Mononuclear cell (primary cell): Measurements from ENCODE around the gene PHACTR2. TPM values are rescaled to one million over a fixed set of nuclear protein-coding genes. Genes with fewer than 3 reads are reported as not detected.
"Not testable (repeated sequence)": the region's sequence is repeated elsewhere in the genome, so short reads cannot be mapped to it uniquely, and the experiment has no call there.

Experiments
- H3K27me3 ChIP-seq: 2 replicates; pipeline ENCODE4 v1.6.0; 2011; ENCODE audit warnings: low read length, control low read depth; ENCODE audit not compliant: insufficient read depth
- H3K4me1 ChIP-seq: 2 replicates; pipeline ENCODE4 v1.5.1; 2011; ENCODE audit warnings: mild to moderate bottlenecking, low read length, control low read depth; ENCODE audit not compliant: insufficient read depth
- H3K4me3 ChIP-seq: 2 replicates; pipeline ENCODE4 v1.5.1; 2011; ENCODE audit warnings: mild to moderate bottlenecking, low read length, moderate library complexity
- H3K9me3 ChIP-seq: 2 replicates; pipeline ENCODE4 v1.5.1; 2011; ENCODE audit warnings: low read depth, mild to moderate bottlenecking, control low read depth, low read length
- total RNA-seq: library from RNA; depleted of rRNA; stranded (reverse); fragments of >200 nt; gene quantifications from one replicate; pipeline ENCODE4 v1.2.3, GENCODE V29; 2012

The PHACTR2 gene
- total RNA-seq, 1 donor = 30.0 TPM

DNA sequence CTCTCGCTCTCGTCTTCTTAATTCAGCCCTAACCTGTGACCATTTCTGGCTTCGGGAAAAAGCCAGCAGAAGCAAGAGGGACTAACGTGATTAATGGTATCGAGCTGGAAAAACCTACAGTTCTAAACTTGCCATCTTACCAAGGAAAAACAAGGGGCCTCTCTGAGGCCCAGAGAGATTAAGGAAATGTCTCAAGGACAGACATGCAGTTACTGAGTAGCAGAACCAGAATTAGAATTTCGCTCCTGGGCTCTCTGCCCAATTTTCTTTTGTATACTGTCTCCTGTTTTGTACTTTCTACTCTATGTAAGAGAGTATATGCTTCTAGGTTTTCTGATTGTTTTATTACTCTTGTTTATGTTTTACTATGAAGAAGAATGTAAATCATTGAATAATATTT is 97.6 kb downstream of the PHACTR2 start:
- Histone ChIP-seq H3K4me3 (no peak overlapping the region), H3K9me3 (no peaks in the 10 kb centered on the region)

DNA sequence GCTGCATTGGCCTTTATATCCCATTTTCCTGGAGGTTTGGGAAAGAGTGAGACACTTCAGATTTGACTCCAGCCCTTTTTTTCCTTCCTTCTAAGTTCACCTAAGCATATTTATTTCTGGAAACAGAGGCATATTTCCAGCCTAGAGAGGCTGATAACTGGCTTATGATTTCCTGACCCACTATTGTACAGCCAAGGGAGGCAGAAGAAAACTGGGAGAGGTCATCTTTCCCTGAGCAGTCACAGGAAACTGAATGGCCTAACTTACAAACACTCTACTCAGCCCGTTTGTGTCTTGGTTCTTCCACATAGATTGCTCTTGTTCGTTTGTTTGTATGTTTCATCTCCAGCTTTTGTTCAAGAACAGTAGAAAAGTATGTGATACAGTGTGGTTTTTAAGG is 101.2 kb downstream of the PHACTR2 start:
- no peaks in the 10 kb centered on the region for H3K9me3 ChIP-seq
- no peaks in the 10 kb centered on the region for H3K27me3 ChIP-seq
- no peak overlapping the region for H3K4me3 ChIP-seq
- no peaks in the 10 kb centered on the region for H3K4me1 ChIP-seq

More for the DNA sequence above, 97.6 kb downstream of the PHACTR2 start:
- Histone ChIP-seq H3K27me3 (no peaks in the 10 kb centered on the region), H3K4me1 (peaks cover 6% of the 10 kb centered on the region)

DNA sequence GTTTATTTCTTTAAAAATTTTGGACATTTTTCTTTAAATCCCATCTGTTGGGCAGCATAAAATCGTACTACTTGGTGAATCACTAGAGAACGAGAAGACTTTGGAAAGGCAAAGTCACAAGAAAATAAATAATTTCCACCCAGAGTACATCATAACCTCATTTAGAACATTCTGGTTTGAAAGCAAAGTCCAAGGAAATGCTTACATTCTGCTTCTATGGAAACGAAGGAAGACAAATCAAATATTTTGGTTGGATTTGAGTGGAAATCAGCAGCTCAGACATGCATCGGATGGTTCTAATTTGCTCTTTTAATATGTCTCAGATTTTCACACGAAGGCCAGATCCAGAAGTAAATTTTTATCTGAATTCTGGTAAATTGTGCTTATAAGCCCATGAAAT is 104.7 kb downstream of the PHACTR2 start:
- Histone ChIP-seq H3K4me1 (no peaks in the 10 kb centered on the region), H3K9me3 (no peaks in the 10 kb centered on the region), H3K27me3 (no peaks in the 10 kb centered on the region), H3K4me3 (no peak overlapping the region)

DNA sequence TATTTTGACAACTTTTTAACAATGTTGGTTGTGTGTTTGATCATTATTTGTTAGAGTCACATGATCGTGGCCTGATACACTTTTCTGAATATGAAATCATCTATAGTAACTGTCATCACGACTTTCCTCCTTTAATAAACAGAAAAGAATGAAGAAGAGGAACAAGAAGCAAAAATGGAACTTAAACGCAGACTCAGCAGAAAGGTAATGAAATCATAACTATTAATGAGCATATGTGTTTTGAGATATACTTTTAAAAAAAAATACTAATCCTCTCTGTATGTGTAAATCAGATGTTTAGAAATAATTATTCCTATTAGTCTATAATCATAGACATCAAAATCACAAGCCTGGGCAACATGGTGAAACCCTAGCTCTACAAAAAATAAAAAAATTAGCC is 105.3 kb downstream of the PHACTR2 start:
- Histone ChIP-seq H3K9me3 (no peaks in the 10 kb centered on the region), H3K27me3 (no peaks in the 10 kb centered on the region), H3K4me1 (no peaks in the 10 kb centered on the region), H3K4me3 (no peak overlapping the region)

DNA sequence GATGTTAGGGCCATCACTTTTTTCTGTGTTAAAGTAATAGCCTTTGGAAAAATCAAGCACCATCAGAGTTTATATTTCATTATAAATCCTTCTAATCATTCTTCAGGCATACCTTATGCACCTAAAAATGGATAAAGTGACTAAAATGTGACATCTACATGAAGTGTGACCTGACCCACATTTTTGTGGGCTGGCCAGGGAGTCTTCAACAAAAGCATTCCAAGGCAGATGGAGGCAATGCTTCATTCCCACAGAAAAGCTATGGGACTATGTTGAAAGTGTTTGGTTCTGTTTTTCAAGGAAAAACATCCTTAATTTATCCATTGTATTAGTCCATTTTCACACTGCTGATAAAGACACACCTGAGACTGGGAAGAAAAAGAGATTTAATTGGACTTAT is 106.6 kb downstream of the PHACTR2 start:
- Histone ChIP-seq H3K4me1 (no peaks in the 10 kb centered on the region), H3K27me3 (no peaks in the 10 kb centered on the region), H3K9me3 (no peaks in the 10 kb centered on the region), H3K4me3 (no peak overlapping the region)

DNA sequence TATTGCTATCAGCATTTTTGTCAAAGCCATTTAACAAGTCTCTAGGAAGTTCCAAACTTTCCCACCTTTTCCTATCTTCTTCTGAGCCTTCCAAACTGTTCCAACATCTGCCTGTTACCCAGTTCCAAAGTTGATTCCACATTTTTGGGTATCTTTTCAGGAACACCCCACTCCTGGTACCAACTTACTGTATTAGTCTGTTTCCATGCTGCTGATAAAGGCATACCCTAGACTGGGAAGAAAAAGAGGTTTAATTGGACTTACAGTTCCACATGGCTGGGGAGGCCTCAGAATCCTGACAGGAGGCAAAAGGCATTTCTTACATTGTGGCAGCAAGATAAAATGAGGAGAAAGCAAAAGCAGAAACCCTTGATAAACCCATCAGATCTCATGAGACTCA is 108.6 kb downstream of the PHACTR2 start:
- H3K4me1 ChIP-seq, H3K9me3 ChIP-seq, H3K27me3 ChIP-seq, H3K4me3 ChIP-seq: not testable (repeated sequence)

DNA sequence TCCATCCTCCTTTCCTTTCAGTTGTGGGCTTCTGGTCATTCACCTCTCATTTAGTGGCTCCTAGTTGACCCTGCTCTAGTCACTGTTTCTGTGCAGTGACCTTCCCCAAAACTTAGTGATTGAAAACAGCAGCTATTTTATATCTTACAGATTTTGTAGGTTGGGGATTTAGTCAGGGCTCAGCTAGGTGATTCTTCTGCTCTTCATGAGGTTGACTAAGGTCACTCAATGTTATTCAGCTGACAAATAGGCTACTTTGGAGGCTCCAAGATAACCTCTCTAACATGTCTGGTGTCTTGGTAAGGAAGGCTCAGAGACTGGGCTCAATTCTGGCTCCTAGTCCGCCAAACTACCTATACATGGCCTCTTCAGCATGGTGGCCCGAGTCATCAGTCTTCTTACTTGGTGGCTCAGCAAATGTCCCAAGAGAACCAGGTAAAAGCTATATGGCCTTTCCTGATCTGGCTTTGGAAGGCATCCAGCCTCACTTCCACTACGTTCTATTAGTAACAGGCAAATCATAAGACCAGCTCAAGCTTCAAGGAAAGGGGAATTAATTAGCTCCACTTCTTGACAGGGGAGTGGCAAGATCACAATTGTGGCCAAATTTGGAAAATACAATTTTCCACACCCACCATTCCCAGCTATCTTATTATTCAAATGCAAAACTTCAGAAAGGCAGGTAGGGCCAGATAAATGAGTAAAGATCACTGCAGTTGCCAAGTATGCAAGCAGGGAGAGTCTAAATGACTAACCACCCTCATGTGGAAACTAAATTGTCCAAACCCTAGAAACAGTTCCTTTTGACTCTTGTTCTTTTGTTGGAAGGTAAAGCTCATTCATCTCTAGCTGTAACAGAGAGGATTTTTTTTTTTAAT is 114.9 kb downstream of the PHACTR2 start:
- Histone ChIP-seq H3K4me3 (no peak overlapping the region), H3K9me3 (no peaks in the 10 kb centered on the region), H3K4me1 (no peaks in the 10 kb centered on the region), H3K27me3 (no peaks in the 10 kb centered on the region)

DNA sequence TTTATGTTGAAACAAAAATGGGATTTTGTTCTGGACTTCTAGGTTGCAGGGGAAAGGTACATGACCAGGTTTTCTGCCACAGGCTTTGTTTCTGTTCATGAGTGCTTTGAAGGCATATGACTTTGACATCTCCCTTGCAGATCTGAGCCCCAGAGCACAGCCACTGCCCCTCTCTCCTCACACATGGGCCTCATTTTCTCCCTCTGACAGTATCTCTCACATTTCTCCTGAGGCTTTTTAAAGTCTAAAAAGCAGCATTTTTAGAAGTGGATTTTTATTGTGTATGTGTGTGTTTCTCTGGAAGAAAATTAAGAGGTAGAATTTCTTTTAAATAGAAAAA is 115.5 kb downstream of the PHACTR2 start:
- Histone ChIP-seq H3K4me1 (no peaks in the 10 kb centered on the region), H3K4me3 (no peak overlapping the region), H3K9me3 (no peaks in the 10 kb centered on the region), H3K27me3 (no peaks in the 10 kb centered on the region)

DNA sequence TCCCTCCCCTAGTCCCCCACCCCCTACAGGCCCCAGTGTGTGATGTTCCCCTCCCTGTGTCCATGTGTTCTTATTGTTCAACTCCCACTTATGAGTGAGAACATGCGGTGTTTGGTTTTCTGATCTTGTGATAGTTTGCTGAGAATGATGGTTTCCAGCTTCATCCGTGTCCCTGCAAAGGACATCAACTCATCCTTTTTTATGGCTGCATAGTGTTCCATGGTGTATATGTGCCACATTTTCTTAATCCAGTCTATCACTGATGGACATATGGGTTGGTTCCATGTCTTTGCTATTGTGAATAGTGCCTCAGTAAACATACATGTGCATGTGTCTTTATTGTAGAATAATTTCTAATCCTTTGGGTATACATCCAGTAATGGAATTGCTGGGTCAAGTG is 118.8 kb downstream of the PHACTR2 start:
- H3K27me3 ChIP-seq, H3K4me1 ChIP-seq, H3K9me3 ChIP-seq, H3K4me3 ChIP-seq: not testable (repeated sequence)

DNA sequence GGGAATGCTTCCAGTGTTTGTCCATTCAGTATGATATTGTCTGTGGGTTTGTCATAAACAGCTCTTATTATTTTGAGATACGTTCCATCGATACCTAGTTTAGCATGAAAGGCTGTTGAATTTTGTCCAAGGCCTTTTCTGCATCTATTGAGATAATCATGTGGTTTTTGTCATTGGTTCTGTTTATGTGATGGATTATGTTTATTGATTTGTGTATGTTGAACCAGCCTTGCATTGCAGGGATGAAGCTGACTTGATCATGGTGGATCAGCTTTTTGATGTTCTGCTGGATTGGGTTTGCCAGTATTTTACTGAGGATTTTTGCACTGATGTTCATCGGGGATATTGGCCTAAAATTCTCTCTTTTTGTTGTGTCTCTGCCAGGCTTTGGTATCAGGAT is 120.7 kb downstream of the PHACTR2 start:
- H3K4me1 ChIP-seq, H3K4me3 ChIP-seq, H3K9me3 ChIP-seq, H3K27me3 ChIP-seq: not testable (repeated sequence)

DNA sequence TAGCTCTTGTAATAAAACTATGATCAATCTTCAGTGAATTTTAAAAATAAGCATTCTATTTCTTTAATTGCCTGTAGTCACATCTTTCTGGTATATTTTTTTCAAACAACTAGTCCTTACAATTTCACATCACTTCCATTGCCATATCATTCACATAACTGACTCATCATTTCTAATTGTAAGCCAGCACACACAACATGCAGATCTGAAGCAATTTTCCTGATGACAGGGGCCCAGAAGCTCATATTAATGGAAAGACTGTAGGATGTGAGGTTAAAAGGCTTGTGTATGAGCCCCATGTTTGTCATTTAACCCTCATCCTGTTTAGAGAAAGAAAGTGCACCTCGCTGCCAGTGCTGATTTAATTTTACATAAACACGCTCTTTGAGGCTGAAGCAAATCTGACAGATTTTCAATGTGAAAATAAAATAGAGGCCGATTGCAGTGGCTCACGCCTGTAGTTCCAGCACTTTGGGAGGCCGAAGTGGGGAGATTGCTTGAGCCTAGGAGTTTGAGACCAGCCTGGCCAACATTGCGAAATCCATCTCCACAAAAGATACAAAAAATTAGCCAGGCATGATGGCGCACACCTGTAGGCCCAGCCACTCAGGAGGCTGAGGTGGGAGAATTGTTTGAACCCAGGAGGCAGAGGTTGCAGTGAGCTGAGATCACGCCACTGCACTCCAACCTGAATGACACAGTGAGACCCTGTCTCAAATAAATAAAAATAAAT is 125.2 kb downstream of the PHACTR2 start:
- H3K4me1 ChIP-seq = peaks cover 23% of the 10 kb centered on the region
- no peak overlapping the region for H3K4me3 ChIP-seq
- no peaks in the 10 kb centered on the region for H3K27me3 ChIP-seq
- no peaks in the 10 kb centered on the region for H3K9me3 ChIP-seq

DNA sequence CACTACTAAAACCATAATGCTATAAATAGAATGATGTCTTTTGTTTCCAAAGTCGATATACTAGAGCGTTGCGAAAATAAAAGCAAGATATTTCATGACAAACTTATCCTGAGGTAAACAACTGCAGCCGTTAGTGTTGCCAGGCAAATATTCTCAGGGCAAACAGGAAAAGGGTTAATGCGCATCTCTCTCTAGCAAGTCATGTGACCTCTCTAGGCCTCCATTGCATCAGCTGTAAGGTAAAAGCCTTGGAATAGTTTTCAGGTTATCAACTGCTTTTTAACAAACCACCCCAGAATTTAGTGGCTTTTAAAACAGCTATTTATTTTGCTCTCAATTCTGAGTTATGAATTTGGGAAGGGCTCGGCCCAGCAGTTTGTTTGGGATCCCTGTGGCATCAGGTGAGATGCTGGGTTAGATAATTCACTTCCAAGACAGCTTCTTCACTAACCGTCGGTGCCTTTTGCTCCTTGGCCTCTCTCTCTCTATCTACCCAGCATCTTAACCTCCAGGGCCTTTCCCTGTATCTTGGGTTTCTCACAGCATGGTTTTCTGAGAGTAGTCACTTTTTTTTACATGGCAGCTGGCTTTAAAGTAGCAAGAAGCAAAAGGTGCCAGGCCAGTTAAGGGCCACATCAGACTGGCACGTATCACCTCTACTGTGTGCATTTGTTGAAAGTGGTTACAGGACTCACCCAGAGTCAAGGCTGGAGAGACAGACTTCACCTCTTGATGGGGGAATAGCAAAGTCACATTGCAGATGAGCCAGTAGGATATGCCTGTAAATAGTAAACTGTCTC is 126.2 kb downstream of the PHACTR2 start:
- Histone ChIP-seq H3K27me3 (no peaks in the 10 kb centered on the region), H3K9me3 (no peaks in the 10 kb centered on the region), H3K4me3 (no peak overlapping the region), H3K4me1 (peaks cover 26% of the 10 kb centered on the region)

DNA sequence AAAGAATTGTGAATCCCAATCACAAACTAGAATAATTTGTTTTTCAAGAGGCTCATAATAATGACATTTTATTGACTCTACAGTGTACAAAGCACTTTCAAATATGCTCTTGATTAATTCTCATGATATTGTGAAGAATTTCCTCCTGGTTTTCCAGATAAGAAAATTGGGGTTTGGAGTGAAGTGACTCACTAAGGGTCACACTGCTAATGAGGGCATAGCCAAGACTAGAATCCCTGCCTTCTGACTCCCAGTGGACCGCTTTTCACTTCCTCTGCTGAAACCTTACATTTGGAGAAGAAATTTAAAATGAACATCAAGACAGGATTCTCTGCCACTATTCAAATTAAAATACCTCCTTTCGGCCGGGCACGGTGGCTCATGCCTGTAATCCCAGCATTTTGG is 127.1 kb downstream of the PHACTR2 start:
- H3K27me3 ChIP-seq = no peaks in the 10 kb centered on the region
- H3K4me3 ChIP-seq = no peak overlapping the region
- no peaks in the 10 kb centered on the region for H3K9me3 ChIP-seq
- H3K4me1 ChIP-seq = peaks cover 26% of the 10 kb centered on the region

DNA sequence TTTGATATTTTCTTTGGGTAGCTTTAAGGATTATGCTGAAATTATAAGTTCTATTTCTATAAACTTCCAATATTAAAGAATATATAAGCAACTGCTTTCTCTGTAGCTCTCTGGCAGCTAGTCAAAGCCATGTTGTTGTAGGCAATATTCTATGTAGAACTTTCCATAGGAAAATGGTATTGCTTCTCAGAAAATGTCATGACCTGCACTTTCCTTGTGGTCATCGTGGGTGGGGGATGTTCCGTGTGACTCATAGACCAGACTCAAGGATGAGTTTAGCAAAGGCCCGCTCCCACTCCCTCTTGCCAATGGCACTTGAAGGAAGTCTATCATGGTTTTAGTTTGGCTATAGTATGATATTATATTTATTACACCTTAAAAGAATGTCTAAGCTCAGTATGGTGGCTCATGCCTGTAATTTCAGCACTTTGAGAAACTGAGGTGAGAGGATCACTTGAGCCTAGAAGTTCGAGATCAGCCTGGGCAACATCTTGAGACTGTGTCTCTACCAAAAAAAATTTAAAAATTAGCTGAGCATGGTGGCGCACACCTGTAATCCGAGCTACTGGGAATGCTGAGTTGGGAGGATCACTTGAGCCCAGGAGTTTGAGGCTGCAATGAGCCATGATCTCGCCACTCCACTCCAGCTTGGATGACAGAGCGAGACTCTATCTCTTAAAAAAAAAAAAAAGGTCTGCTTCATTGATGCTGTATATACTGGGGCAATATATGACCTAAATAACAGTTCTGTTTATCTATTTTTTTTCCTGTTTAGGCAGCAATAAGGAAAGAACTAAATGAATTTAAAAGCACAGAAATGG is 128.7 kb downstream of the PHACTR2 start:
- no peak overlapping the region for H3K4me3 ChIP-seq
- peaks cover 26% of the 10 kb centered on the region for H3K4me1 ChIP-seq
- no peaks in the 10 kb centered on the region for H3K9me3 ChIP-seq
- no peaks in the 10 kb centered on the region for H3K27me3 ChIP-seq
